ENCODE data around the gene LHFPL3. TPM values are rescaled to one million over a fixed set of nuclear protein-coding genes. Genes with fewer than 3 reads are reported as not detected.
"Not testable (repeated sequence)": the region's sequence is repeated elsewhere in the genome, so short reads cannot be mapped to it uniquely, and the experiment has no call there.

Gene LHFPL3
- total RNA-seq, 2 donors from 2014 or later: not detected

DNA sequence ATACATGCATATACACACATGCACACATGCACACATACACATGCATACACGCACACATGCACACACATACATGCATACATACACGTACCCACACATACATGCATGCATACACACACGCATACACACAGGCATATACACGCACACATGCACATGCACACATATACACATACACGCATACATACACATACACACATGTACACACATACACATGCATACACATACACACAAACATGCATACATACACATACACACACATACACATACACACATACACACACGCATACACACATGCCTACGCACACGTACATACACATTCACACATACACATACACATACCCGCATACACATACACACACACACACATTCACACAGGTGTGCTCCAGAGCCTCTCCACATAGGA lies 604.6 kb downstream of the LHFPL3 start:
- DNase-seq (no peak), ATAC-seq (no peak)
- intact Hi-C loops (cut with DNase I): no loop called here

DNA sequence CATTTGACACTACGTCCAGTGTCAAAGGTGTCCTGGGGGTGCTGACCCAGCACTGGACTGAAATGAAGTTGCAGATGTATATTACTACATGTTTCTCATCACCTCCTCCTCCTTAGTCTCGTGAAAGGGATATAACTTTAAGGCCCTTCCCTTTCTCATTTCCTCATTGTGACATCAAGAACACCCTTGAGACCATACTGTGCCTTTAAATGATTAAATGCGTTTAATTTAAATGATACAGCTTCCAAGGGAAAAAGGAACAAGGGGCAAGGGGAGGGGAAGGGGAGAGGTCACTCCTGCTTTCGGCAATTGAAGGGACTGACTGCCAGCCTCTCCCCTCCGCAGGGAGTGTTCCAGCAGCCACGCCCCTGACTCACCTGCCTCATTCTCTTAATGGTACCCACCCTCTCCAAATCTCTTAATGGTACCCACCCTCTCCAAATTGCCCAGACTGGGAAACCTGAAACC lies 605.2 kb downstream of the LHFPL3 start:
- ATAC-seq (peak in 1 of 2 donors; percentile 25), DNase-seq (no peak)
- intact Hi-C loops (cut with DNase I): no loop called here

DNA sequence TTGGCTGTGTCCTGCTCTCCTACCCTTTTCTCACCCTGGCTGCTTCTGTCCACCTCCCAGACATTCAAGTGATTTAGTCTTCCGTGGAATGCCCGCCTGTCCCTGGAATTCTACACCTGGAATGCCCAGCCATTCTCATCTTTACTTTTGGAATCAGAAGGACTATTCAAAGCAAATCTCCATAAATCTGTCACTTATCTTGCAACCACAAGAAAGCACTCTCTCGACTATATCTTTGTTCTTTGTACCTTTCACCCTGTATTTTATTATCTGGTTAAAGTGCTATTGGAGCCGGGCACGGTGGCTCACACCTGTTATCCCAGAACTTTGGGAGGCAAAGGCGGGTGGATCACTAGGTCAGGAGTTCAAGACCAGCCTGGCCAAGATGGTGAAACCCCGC lies 606.3 kb downstream of the LHFPL3 start:
- intact Hi-C loops (cut with DNase I): no loop called here
- ATAC-seq (no peak), DNase-seq (no peak)

DNA sequence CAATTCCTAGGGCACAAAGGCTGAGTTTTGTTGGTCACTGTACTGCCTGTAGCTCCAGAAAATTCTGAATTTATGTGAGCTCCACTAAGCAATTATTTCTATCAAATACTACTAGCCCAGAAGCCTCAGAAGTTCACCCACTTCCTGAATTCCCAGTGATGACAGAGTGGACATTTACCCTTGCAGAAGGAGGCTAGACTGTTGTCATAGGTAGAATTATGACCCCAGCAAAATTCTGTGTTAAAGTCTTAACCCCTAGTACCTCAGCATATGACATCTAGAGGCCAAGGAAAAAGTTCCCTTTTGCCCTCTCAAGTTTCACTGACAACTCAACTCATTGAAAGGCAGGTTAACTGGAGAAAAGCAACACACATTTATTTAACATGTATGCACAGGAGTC lies 606.9 kb downstream of the LHFPL3 start:
- DNase-seq (no peak), ATAC-seq (no peak)
- intact Hi-C loops (cut with DNase I): no loop called here

DNA sequence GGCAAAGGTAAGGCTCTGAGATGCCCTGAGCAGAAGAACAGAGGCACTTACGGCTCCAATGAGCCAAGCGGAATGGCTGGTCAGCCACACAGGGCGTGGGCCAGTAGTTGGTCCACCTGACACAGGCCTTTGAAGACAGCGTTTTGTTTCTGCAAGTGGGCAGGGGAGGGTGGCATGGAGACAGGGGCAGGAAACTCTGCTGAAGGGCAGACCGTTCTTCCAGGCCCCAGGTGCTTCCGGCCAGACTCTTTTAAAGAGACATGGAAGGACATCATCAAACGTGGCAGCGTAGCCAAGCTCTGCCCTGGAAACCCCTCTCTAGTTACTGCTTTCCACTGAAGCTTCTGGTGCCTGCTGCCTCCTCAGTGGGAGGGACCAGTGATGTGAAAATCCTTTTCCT lies 608.1 kb downstream of the LHFPL3 start:
- intact Hi-C loops (cut with DNase I): no loop called here
- ATAC-seq: no peak

DNA sequence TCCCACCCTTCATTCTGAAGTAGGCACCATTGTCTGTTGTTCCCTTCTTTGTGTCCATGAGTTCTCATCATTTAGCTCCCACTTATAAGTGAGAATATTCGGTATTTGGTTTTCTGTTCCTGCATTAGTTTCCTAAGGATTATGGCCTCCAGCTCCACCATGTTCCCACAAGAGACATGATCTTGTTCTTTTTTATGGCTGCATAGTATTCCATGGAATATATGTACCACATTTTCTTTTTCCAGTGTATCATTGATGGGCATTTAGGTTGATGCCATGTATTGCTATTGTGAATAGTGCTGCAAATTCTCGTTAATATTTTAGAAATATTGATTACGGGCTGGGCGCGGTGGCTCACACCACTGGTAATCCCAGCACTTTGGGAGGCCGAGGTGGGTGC lies 609.1 kb downstream of the LHFPL3 start:
- intact Hi-C loops (cut with DNase I); ATAC-seq: not testable (repeated sequence)

More for the DNA sequence above, 608.1 kb downstream of the LHFPL3 start:
- no peak for DNase-seq

DNA sequence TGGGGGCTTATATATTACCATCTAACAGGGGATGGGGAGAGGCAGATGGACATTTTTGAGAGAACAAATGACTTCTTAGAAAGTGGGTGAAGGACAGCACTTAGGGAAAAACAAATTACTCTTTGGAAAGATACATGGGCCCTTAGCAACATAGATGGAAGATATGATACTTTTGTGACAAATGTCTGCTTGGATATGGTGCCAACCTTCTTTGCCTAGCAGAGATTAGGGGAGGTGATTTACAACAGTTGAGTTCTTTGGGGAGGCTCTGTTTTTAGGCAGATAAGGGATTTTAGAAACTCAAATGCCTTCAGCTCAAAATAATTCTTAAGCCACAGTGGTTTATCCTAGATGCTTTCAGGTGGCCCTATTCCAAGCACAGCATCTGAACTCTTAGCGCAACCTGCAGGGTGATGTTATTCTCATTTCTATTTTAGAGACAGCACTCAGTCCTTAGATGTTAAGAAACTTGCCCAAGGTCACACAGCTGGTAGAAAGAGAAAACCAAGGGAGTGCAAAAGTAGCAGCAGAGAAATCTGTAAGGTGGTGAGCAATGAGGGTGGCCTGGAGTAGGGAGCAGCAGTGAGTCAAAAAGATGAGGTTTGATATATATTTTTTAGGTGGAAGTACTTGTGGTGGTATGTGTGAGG lies 610.5 kb downstream of the LHFPL3 start:
- no peak for ATAC-seq
- DNase-seq: no peak
- intact Hi-C loops (cut with DNase I): no loop called here

More for the DNA sequence above, 609.1 kb downstream of the LHFPL3 start:
- DNase-seq: not testable (repeated sequence)

DNA sequence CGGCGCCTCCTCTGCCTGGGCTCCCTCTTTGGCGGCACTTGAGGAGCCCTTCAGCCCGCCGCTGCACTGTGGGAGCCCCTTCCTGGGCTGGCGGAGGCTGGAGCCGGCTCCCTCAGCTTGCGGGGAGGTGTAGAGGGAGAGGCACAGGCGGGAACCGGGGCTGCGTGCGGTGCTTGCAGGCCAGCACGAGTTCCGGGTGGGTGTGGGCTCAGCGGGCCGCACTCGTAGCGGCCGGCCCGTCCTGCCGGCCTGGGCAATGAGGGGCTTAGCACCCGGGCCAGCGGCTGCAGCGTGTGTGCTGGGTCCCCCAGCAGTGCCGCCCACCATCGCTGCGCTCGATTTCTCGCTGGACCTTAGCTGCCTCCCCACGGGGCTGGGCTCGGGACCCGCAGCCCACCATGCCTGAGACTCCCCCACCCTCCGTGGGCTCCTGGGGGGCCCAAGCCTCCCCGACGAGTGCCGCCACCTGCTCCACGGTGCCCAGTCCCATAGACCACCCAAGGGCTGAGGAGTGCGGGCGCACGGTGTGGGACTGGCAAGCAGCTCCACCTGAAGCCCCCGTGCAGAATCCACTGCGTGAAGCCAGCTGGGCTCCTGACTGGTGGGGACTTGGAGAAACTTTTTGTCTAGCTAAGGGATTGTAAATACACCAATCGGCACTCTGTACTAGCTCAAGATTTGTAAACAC lies 611.8 kb downstream of the LHFPL3 start:
- DNase-seq (no peak), ATAC-seq (no peak)
- intact Hi-C loops (cut with DNase I): no loop called here

DNA sequence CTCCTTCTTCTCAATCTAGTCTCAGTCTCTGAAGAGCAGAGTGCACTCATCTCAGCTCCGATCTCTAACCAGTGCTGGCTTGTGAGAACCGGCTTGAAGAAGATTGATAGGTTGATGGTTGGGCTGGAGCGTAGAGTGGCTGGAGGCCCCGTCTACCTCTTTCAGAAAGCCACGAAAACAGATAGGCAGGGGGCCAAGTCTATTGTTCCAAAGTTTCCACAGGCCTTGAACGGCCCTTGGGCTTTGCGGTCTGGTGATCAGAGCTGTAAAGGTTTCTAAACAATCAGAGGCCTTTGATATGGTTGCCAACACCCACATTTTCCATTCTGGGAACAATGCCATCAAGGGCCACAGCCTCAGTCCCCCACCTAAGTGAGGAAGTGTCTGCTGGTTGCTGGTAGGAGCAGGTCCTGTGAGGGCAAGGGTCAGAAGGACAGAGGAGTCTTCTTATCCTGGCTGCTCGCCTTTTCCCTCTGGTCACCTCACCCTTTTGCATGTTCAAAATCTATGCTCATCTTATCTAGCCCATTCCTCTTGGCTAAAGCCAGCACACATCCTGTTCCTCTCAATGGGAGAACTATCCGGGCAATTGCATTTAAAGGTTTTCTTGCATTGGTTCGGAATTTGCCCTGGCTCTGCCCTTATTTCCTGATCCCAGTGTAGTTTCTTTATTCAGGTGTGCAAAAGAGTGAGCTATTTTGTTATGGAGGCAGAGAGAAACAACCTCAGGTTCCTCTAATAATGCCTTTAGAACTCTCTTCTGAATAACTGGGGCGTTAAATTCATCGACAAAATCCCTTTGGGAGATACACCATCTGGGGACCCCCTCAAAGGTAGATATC lies 615.3 kb downstream of the LHFPL3 start:
- intact Hi-C loops (cut with DNase I): no loop called here
- ATAC-seq (peak; percentile 24 to 40), DNase-seq (peak; percentile 83)

DNA sequence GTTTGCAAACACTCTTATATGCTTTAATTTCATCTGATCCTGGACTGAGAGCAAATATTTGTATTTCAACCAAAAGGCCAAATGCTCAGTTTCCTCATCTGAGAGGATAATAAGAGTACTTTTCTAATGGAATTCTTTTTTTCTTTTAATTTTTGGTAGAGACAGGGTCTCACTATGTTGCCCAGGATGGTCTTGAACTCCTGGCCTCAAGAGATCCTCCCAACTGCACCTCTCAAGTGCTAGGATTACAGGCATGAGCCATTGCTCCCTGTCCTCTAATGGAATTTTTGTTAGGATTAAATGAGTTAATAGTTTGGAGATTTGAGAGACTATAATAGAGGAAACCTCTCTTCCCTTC lies 617.2 kb downstream of the LHFPL3 start:
- ATAC-seq (no peak), DNase-seq (no peak)
- intact Hi-C loops (cut with DNase I): loop anchor here in 1 of 2 donors (5.0 kb wide), 1 partner anchor 37 kb away; no protein-coding TSS in a partner anchor

DNA sequence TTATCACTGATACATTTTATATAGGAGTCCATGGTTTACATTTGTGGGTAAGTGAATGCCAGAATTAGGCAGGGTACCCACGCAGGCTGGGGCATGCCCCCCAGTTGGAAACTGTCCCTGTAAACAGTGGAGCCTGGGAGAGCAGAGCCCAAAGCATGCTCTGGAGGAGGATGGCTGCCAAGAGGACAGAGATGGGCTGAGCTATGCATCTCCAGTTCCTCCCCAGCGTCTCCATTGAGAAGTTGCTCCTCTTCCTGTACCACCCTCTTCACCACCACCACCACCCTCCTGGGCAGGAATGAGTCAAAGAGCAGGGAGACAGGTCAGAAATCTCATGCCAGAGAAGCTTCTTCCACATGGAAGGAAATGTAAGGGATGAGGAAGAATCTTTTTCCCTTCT lies 617.9 kb downstream of the LHFPL3 start:
- DNase-seq (no peak), ATAC-seq (no peak)
- intact Hi-C loops (cut with DNase I): loop anchor here in 1 of 2 donors (5.0 kb wide), 1 partner anchor 36 kb away; no protein-coding TSS in a partner anchor

DNA sequence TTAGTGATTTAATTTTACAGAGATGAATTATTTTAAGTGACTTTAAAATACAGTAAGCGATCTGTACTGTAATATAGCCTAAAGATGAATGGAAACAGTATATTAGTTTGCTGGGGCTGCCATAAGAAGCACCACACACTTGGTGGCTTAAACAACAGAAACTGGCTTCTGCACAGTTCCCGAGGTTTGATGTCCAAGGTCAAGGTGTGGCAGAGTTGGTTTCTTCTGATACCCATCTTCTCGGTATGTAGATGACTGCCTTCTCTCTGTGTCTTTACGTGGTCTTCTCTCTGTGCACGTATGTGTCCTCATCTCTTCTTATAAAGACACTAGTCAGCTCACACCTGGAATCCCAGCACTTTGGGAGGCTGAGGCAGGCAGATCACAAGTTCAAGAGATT lies 621.6 kb downstream of the LHFPL3 start:
- intact Hi-C loops (cut with DNase I): no loop called here
- ATAC-seq (no peak), DNase-seq (no peak)

DNA sequence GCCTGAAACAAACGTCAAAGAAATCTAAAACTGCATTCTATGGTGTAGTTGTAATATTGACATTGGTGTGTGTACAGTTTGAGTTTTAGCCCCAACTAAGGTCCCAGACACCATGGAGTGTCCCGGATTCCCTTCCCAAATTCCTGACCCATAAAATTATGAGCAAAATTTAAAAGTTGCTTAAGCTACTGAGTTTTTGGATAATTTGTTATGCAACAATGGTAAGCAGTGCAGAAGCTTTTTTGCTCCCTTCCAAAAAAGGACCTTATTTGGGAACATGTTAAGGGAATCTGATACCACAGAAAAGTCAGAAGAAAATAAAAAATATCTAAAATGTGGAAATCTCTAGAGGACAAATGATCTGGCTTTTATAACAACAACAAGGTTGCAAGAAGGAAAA lies 622.4 kb downstream of the LHFPL3 start:
- DNase-seq: no peak
- intact Hi-C loops (cut with DNase I): no loop called here
- ATAC-seq: peak; percentile 31 to 54

DNA sequence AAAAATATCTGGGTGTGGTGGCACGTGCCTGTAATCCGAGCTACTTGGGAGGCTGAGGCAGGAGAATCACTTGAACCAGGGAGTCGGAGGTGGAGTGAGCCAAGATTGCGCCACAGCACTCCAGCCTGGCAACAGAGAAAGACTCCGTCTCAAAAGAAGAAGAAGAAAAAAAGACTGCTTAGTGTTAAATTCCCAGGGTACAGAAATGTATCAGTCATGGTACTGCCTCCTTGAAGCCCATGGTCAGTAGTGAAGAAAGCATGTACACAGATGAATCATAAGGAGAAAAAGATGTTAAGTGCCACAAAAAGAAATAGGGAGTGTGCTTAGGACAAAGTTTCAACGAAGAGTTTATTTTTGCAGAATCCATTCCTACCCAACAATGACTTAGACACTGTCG lies 623.1 kb downstream of the LHFPL3 start:
- ATAC-seq (peak in 1 of 2 donors; percentile 49), DNase-seq (peak; percentile 55)
- intact Hi-C loops (cut with DNase I): no loop called here

DNA sequence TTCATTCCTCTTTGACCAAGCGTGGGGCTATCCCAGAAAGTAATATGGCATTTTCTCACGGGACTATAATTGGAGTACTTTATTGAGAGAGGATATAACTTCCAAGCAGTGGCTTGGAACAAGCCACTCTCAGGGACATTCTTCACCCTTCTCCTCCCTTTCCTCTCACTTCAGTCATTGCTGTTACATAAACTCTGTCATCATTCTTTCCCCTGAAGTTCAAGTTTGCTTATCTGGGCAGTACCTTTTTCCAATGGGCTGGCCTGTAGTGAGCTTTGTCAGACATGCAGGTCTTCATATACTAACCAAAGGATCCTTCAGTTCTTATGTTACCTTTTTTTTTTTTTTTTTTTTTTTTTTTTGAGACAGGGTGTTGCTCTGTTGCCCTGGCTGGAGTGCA lies 626.9 kb downstream of the LHFPL3 start:
- ATAC-seq: no peak

More for the DNA sequence above, 626.9 kb downstream of the LHFPL3 start:
- no peak for DNase-seq
- intact Hi-C loops (cut with DNase I): no loop called here

Other genes starting within 250 kb of the LHFPL3 start
- gene ORC5, start 120.6 kb upstream of the LHFPL3 start, total RNA-seq: 10 to 100 TPM; 10.0 to 10.5 TPM